HG03460 (cell line): Measurements from ENCODE around the gene TESK2.
"Not testable (repeated sequence)": the region's sequence is repeated elsewhere in the genome, so short reads cannot be mapped to it uniquely, and the experiment has no call there.

Source experiments
- ATAC-seq: cut with Tn5 transposase; IDR thresholded peaks from one replicate; pipeline ENCODE4 v1.9.1; 2021; ENCODE audit not compliant: unreplicated experiment

Gene TESK2

DNA sequence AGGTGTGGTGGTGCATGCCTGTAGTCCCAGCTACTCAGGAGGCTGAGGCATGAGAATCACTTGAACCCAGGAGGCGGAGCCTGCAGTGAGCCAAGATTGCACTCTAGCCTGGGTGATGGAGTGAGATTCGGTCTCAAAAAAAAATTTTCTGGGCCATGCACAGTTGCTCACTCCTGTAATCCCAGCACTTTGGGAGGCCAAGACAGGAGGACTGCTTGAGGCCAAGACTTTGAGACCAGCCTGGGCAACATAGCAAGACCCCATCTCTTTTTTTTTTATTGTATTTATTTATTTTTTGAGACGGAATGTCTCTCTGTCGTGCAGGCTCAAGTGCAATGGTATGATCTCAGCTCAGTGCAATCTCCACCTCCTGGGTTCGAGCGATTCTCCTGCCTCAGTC is 16.8 kb downstream of the TESK2 start:
- ATAC-seq, result not testable (repeated sequence)

DNA sequence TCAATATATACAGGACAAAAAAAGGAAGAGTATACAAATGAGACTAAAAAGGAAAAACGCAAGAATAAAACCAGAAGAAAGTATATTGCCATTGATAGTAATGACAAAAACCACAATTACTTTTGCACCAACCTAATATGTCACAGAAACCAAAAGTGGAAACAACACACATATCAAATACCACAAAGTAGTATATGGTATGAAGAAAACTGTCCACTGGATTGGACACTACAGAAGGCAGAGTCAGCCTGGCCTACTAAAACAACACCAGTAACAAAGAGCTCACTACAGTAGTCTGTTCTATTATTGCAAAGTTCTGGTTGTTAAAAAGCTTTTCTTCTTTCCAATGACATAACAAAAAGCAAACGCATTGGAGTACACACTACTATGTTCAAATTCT is 17.7 kb downstream of the TESK2 start:
- peak; percentile 52 for ATAC-seq

DNA sequence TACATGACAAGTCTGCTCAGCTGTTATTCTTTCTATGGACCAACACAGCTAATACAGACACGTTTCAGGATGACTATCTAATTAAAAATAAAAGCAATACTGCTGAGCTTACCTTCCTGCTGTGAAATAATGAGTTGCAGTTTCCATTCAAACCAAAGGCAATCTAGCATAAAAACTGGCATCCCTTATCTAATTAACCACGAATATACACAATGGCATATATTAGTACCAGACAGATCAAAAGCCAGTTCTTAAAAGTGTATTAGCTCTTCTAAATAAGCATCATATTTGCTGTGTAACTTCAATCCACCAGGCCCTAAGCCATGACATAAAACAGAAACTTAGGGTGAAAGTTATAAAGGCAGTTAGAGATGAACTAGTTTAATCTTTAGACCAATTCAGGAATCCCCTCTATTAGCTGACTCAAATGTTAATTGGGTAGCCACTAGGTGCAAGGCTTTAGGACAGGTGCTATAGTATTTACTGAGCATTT is 20.6 kb downstream of the TESK2 start:
- peak; percentile 45 for ATAC-seq

DNA sequence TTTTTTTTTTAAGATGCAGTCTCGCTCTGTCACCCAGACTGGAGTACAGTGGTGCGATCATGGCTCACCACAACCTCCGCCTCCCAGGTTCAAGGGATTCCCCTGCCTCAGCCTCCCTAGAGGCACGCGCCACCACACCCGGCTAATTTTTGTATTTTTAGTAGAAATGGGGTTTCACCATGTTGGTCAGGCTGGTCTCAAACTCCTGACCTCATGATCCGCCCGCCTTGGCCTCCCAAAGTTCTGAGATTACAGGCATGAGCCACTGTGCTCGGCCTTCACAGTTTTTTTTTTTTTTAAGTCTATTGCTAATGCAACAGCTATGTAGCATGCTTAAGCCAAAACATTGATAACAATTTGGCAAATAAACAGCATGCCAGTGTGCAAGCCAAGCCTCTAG is 23.6 kb downstream of the TESK2 start:
- ATAC-seq, result peak; percentile 59

DNA sequence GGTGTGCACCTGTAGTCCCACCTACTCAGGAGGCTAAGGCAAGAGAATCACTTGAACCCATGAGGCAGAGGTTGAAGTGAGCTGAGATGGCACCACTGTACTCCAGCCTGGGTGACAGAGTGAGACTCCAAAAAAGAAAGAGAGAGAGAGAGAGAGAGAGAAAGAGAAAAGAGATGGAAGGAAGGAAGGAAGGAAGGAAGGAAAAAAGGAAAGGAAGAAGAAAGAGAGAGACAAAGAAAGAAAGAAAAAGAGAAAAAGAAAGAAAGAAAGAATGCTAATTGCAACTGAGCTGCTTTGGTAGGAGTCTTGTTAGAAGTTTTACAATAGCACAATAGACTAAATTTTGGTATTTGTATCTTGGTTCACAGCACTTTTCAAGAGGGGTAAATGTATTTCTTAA is 25.7 kb downstream of the TESK2 start:
- ATAC-seq, result no peak

DNA sequence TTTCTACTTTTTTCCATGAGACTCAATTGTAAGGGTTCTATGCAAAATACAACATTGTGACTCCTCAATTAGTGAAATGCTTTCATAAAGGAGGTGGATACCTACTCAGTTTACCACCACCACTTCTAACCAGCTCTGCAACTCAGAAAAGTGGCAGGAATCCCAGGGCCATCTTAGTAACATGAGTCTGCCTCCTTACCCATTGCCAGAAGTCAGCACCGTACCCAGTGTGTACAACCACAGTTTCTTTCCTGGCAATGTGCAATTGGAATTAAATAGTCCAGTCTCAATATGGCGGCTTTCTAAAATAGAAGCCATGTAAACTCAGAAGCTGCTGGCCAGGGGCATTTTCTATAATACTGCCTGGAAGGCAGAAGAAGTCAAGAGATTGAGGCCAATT is 32.1 kb downstream of the TESK2 start:
- no peak for ATAC-seq

DNA sequence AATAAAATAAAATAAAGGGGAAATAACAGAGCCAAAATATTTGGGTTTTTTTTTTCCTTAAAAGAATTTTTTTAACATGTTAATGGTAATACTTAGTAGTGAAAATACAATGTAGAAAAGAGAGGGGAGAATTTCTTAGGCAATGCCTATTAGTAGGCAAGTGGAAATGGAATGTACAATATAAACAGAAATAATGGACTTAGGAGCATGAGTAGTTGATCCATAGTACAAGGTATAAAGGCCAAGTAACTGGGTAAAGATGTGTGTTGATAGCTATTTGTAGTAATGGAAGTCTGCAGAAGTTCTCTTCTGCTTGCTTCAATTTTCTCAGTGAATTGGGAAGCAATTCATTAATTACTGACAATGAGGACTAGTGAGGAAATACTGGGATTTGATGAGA is 34.4 kb downstream of the TESK2 start:
- no peak for ATAC-seq

DNA sequence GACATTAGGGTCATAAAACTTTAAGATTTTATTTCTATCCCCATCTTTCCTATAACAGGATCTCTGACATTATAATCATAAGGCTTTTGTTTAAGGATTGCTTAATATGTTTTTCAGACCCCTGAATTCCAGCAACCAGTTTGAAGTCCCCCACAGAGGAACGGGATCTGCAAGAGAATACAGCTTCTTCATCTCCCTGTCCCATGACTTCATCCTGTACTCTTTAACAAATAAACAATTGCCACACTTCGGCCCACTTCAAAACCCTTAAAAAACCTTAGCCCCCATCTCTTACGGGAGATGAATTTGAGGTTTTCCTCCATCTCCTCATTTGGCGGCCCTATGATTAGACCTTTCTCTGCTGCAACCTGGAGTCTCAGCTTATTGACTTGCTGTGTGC is 35.8 kb downstream of the TESK2 start:
- ATAC-seq, result no peak

DNA sequence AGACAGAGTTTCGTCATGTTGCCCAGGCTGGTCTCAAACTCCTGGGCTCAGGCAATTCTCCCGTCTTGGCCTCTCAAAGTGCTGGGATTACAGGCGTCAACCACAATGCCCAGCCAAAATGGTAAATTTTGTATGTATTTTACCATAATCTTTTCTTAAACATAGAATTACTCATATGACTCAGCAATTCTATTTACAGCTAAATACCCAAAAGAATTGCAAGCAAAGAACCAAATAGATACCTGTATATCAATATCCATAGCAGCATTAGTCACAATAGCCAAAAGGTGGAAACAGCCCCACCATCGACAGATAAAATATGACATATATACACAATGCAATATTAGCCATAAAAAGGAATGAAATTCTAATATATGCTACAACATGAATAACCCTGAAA is 36.5 kb downstream of the TESK2 start:
- ATAC-seq, result no peak

DNA sequence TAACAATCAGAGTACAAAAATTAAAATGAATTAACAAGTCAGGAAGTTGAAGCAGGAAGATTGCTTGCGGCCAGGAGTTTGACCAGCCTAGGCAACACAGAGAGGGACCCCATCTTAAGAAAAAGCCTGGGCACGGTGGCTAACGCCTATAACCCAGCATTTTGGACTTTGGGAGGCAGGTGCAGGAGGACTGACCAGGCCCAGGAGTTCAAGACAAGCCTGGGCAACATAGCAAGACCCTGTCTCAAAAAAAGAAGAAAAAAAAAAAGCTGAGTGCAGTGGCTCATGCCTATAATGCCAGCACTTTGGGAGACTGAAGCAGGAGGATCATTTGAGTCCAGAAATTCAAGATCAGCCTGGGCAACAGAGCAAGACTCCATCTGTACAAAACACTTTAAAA is 38.5 kb downstream of the TESK2 start:
- no peak for ATAC-seq

DNA sequence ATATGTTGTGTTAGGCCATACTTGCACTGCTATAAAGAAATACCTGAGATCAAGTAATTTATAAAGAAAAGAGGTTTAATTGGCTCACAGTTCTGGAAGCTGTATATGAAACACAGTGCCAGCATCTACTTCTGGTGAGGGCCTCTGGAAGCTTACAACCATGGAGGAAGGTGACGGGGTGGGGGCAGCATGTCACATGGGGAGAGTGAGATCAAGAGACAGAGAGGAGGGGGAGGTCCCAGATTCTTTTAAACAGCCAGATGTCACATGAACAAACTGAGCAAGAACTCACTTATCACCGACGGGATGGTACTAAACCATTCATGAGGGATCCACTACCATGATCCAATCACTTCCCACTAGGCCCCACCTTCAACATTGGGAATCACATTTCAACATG is 42.6 kb downstream of the TESK2 start:
- no peak for ATAC-seq

DNA sequence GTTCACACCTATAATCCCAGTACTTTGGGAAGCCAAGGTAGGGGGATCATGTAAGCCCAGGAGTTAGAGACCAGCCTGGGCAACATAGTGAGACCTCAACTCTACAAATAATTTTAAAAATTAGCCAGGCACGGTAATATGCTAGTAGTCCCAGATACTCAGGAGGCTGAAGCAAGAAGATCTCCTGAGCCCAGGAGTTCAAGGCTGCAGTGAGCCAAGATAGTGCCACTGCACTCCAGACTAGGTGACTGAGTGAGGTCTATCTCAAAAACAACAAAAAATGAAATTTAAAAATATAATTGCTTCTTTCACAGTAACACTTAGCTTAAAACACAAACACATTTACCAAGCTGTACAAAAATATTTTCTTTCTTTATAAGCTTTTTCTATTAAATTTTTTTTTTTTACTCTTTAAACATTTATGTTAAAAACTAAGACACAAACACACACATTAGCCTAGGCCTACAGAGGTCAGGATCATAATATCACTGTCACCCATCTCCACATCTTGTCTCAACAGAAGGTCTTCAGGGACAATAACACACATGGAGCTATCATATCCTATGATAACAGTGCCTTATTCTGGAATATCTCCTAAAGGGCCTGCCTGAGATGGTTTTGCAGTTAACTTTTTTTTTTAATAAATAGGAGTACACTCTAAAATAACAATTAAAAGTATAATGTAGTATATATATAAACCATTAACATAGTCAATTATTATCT is 43.9 kb downstream of the TESK2 start:
- ATAC-seq, result no peak

DNA sequence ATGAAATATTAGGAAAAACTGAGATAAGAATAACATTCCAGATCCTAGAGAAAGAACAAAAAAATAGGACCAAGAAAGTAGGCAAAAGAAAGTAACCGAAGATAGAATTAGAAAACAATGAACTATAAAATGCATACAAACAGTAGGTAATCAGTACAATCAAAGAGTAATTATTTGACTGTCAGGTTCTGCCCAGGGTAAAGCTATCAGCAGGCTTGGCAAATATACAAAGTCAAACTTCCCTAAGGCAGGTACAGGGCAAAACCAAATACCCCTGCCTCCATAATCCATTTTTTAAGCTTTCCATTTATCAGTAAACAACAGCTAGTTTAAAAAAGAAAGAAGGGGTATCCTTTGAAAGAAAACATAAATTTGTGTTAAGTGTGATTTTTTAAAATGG is 44.4 kb downstream of the TESK2 start:
- no peak for ATAC-seq

DNA sequence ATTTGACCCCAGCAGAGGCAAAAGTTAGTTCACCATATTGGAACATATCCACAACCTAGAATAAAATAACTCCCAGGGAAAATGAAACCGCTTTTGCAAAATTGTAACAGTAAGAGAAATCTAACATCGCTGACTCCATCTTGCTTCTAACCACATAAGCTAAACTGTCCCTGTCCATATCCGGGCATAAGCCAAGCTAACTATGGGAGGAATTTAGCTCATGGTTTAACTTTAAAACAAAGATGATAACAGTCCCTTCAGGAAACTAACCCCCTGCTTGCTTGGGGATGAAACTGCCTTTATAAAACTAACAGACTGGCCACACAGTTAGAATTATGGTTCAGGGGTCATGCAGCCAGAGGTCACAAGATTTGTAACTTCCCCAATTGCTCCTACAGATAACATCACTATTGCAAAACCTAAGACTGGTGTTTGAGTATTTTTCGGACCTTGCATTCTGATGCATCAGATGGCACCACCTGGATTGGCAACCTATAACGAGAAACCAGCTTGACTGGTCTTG is 46.3 kb downstream of the TESK2 start:
- no peak for ATAC-seq

DNA sequence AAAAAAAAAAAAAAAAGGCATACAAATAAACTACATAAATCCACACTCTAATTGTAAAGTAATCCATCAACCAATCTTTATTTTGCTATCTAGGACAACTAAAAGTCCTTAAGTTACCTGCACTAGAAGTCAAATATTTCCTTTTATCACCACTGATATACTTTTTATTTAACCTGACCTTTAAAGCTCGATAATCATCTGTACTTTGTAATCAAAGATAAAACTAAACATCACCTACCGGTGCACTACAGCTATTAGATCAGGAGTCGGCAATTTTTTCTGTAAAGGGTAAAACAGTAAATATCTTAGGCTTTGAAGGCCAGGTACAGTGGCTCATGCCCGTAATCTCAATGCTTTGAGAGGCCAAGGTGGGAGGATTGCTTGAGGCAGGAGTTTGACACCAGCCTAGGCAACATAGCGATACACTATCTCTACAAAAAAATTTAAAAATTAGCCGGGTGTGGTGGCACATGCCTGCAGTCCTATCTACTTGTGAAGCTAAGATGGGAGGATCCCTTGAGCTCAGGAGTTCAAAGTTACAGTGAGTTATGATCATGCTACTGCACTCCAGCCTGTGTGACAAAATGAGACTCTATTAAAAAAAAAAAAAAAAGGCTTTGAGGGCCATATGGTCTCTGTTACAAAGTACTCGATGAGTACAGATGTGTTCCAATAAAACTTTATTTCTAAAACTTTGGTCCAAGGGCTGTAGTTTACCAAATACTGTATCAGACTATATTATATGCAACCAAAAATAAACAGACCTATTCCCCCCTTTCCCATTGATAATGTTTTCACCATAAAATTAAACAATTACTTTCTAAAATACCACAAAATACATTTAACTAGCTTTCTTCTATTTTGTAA is 47.1 kb downstream of the TESK2 start:
- no peak for ATAC-seq

DNA sequence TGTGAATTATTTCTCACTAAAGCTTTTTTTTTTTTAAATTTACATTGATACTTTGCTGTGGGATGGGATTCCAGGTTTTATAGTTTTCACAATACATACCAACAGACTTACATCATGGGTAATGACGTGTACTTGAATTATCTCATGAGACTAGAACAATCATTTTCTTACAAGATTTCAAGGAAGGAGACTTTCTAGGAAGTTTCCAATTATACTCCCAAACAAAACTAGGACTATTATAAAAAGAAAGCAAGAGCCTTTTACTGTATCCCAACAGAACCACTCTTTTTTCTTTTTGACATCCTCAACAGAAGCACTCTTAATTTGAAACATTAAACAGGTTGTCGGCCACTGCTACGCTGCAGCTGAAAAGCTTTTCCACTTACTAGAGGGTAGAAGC is 48.7 kb downstream of the TESK2 start:
- ATAC-seq, result no peak

DNA sequence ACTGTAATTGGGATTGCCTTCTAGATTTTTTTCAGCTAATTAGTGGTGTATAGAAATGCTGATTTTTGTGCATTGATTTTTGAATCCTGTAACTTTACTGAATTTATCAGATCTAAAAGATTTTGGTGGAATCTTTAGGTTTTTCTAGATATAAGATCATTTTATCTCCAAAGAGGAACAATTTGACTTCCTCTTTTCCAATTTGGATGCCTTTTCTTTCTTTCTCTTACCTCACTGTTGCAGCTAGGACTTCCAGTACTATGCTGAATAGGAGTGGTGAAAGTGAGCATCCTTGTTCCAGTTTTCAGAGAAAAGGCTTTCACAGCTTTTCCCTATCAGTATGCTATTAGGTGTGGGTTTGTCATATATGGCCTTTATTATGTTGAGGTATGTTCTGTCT is 53.6 kb downstream of the TESK2 start:
- ATAC-seq, result no peak

DNA sequence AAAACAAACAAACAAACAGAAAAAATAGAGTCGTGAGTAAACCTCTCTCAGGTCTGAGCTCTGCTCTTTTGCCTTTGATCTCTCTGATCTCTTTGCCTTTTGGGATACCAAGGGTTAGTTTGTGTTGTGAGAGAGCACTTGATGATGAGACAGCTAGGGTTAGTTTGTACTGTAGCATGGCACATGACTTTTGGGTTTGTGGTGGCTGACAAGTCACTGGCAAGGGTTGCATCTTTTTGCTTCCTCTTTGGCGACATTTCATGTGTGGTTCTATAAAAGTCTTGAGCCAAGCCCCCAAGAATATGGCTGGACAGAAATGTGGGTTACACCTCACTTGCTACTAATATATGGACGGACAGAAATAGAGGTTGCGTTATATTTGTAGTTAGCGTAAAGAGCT is 60.5 kb downstream of the TESK2 start:
- ATAC-seq, result no peak

DNA sequence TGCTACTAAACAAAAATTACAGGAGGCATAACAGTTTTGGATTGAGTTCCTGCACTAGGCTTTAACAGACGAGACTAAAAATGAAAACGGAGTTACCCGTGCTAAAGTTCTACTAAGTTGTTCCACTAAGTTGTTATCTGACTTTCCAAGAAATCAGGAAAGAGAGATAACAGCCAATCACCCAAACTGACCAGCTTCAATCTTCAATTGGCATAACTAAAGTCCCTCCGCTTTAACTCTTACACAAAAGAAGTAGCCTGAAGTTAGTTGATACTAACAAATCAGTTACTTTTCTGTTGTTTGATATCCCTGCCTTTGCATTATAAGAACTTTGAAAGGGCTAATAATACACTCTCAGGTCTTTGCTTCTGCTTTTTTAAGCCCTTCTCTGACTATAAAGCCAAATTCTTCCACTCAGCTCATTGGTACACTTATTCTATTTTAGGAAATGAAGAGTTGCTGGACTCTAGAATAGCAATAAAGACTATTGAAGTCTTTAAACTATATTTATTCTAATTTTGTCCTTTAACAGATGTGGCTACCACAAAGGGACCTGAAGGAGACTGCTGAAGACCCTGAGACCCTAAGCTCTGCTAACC is 61.3 kb downstream of the TESK2 start:
- no peak for ATAC-seq

DNA sequence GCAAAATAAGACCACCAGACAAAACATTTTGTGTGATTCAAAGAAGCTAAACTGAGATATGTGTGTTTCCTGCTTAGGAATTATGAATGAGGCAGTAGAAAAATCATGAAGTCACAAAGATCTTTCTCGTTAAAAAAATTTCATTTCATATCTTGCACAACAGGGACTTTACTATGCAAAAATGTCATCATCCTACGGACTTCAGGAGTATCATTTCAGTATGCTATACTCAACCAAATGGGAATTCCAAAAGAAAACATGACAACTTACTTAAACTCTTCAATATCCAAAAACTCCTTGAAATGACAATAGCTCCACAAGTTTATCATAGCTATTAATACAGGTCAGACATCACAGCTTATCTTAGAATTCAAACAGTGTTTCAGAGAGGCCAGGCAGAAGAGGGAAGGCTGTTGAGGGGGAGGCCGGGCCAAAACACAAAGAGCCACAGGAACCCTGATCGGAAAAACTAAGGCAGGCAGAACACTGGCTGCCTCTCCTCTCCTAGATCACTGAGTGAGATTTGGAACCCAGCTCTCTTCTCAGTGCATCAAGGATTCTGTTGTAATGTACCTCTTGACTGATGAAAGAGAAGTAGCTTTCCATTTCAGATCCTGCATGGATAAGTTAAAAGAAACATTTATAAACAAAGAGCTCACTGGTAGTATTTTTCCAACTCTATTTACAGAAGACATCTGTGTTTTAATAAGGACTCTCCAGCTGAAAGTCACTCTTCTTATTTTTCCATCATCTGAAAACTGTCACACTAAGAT is 66.9 kb downstream of the TESK2 start:
- ATAC-seq, result no peak

DNA sequence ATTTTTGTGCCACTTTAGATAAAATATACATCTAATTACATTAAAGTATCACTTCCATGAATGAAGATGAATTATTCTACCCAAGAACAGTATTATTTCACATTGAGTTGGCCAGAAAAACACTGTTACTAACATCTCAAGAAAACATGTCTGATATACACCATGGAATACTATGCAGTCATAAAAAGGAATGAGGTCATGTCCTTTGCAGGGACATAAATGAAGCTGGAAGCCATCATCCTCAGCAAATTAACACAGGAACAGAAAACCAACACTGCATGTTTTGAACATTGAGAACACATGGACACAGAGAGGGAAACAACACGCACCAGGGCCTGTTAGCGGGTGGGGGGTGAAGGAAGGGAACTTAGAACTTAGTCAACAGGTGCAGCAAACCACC is 69.0 kb downstream of the TESK2 start:
- ATAC-seq, result no peak
